T-helper 1 cell treated with Interleukin-12 subunit alpha and Interleukin-12 subunit beta and Interleukin-4 antibody, amounts not matched to agents 30 μg/mL and 1 μg/mL, for 36 hours (primary cell): Measurements from ENCODE around the gene TTC7B.
"Not testable (repeated sequence)": the region's sequence is repeated elsewhere in the genome, so short reads cannot be mapped to it uniquely, and the experiment has no call there.

ENCODE experiments used
- H3K27ac Mint-ChIP-seq: one replicate; pipeline ENCODE4 v1.8.0; 2021; ENCODE audit warnings: mild to moderate bottlenecking, mixed read lengths
- H3K27me3 Mint-ChIP-seq: one replicate; pipeline ENCODE4 v1.8.0; 2021; ENCODE audit warnings: low read depth, mixed read lengths
- H3K36me3 Mint-ChIP-seq: one replicate; pipeline ENCODE4 v1.8.0; 2021; ENCODE audit warnings: low read depth, mixed read lengths
- H3K4me1 Mint-ChIP-seq: one replicate; pipeline ENCODE4 v1.8.0; 2021; ENCODE audit warnings: low read depth, mixed read lengths
- H3K4me3 Mint-ChIP-seq: one replicate; pipeline ENCODE4 v1.8.0; 2021; ENCODE audit warnings: mild to moderate bottlenecking, moderate library complexity, mixed read lengths
- H3K9me3 Mint-ChIP-seq: one replicate; pipeline ENCODE4 v1.8.0; 2021; ENCODE audit warnings: mixed read lengths

Gene TTC7B

DNA sequence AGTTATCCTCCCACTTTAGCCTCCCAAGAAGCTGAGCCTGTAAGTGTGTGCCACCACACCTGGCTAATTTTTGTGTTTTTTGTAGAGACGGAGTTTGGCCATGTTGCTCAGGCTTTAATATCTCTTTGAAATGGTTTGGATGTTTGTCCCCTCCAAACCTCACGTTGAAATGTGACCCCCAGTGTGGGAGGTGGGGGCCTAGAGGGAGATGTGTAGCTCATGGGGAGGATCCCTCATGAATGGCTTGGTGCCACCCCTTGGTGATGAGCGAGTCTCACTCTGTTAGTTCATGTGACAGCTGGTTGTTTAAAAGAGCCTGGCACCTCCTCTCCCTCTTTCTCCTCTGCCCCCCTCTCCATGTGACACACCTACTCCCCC lies 23.6 kb upstream of the TTC7B start:
- H3K9me3 Mint-ChIP-seq, result no peaks in the 10 kb centered on the region
- H3K36me3 Mint-ChIP-seq, result peaks cover 2% of the 10 kb centered on the region
- H3K27me3 Mint-ChIP-seq, result peaks cover 3% of the 10 kb centered on the region
- H3K4me3 Mint-ChIP-seq, result no peak overlapping the region
- H3K27ac Mint-ChIP-seq, result no peak overlapping the region
- H3K4me1 Mint-ChIP-seq, result peaks cover 16% of the 10 kb centered on the region

- peaks cover 17% of the 10 kb centered on the region for H3K4me1 Mint-ChIP-seq
- H3K4me3 Mint-ChIP-seq, result no peak overlapping the region
- H3K27ac Mint-ChIP-seq, result no peak overlapping the region
- no peaks in the 10 kb centered on the region for H3K9me3 Mint-ChIP-seq
- H3K36me3 Mint-ChIP-seq, result peaks cover 2% of the 10 kb centered on the region
- peaks cover 3% of the 10 kb centered on the region for H3K27me3 Mint-ChIP-seq
These were observed 23.0 kb upstream of the TTC7B start for GRCh38 chr14:90839024-90839888.

DNA sequence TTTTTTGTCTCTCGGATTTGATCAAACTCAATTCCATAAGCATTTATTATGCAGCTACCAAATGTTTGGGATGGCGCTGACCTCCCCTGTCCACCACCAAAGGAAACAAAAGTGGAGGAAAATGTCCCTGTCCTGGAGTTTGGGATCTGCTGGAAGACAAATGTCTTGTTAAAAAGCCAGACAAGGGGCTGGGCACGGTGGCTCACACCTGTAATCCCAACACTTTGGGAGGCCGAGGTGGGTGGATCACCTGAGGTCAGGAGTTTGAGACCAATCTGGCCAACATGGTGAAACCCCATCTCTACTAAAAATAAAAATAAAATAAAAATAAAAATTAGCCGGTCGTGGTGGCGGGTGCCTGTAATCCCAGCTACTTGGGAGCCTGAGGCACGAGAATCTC lies 22.3 kb upstream of the TTC7B start:
- H3K36me3 Mint-ChIP-seq, H3K27me3 Mint-ChIP-seq, H3K9me3 Mint-ChIP-seq, H3K4me3 Mint-ChIP-seq, H3K27ac Mint-ChIP-seq: not testable (repeated sequence)
- H3K4me1 Mint-ChIP-seq, result peaks cover 17% of the 10 kb centered on the region

DNA sequence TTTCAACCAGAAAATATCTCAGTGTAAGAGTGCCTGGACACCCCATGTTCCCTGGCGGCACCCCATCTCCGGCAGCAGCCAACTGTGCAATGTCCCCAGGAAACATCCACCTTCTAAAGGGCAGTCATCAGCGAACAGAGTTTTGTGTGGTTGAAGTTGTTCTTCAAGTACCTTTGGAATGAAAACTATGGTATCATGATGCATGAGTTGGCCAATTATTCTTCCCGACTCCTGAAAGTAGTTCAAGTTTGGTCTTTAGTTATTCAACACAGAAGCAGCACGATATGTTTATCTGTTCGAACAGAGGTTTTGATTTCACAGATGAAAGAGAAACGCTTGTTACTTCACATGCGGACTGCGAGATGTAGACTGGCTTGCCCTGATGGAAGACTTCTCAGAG lies 21.1 kb upstream of the TTC7B start:
- H3K27me3 Mint-ChIP-seq, result peaks cover 3% of the 10 kb centered on the region
- H3K36me3 Mint-ChIP-seq, result peaks cover 2% of the 10 kb centered on the region
- H3K4me3 Mint-ChIP-seq, result no peak overlapping the region
- H3K4me1 Mint-ChIP-seq, result peaks cover 12% of the 10 kb centered on the region
- no peaks in the 10 kb centered on the region for H3K9me3 Mint-ChIP-seq
- H3K27ac Mint-ChIP-seq, result no peak overlapping the region

GRCh38 chr14:90836692-90837063 lies 20.4 kb upstream of the TTC7B start:
- Mint-ChIP-seq H3K9me3 (no peaks in the 10 kb centered on the region), H3K27ac (peak overlapping the region; percentile 59), H3K27me3 (peaks cover 6% of the 10 kb centered on the region), H3K4me3 (peak overlapping the region; percentile 51), H3K36me3 (peaks cover 2% of the 10 kb centered on the region), H3K4me1 (peaks cover 14% of the 10 kb centered on the region)

GRCh38 chr14:90831821-90832220 lies 15.6 kb upstream of the TTC7B start:
- H3K27me3 Mint-ChIP-seq, result peaks cover 4% of the 10 kb centered on the region
- H3K36me3 Mint-ChIP-seq, result peaks cover 6% of the 10 kb centered on the region
- H3K4me3 Mint-ChIP-seq, result no peak overlapping the region
- no peaks in the 10 kb centered on the region for H3K9me3 Mint-ChIP-seq
- H3K27ac Mint-ChIP-seq, result no peak overlapping the region
- peaks cover 40% of the 10 kb centered on the region for H3K4me1 Mint-ChIP-seq

DNA sequence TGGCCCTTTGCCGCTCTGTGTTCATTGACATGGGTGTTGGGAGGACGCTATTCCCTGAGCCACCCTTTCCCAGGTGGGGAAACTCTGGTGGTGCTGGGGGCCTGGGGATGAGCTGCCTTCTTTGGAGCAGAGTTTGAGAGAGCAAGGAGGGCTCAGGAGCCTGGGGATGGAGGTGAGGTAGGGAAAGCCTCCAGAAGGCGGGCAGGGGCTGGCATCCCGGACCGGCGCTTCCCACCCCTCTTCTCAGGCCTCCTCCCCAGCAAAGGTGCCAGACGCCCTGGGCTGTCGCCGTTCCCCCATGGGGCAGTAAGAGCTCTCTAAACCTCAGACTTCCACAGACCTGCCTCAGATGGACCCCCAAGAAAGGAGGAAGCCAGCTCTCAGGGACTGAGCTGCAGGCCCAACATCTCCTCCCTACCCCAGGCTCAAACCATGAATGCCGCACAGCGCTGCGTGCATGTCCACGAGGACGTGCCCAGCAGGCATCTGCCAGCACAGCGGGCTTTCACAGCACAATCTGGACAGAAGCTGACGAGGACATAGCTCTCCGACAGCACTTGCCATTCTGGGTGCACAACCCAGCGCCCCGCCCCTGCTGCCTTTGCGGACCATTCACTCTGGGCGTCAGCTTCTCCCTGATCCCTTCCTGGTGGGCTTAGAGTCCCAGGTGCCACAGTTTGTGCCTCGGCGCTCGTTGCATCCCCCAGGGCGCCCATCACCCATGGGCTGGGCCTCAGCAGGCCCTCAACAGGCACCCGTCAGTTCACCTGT lies 14.9 kb upstream of the TTC7B start:
- H3K27me3 Mint-ChIP-seq, result peaks cover 4% of the 10 kb centered on the region
- no peak overlapping the region for H3K27ac Mint-ChIP-seq
- no peaks in the 10 kb centered on the region for H3K9me3 Mint-ChIP-seq
- H3K4me1 Mint-ChIP-seq, result peaks cover 37% of the 10 kb centered on the region
- peaks cover 4% of the 10 kb centered on the region for H3K36me3 Mint-ChIP-seq
- no peak overlapping the region for H3K4me3 Mint-ChIP-seq

- peaks cover 4% of the 10 kb centered on the region for H3K27me3 Mint-ChIP-seq
- H3K4me3 Mint-ChIP-seq, result no peak overlapping the region
- peaks cover 4% of the 10 kb centered on the region for H3K36me3 Mint-ChIP-seq
- peak overlapping the region; percentile 63 for H3K27ac Mint-ChIP-seq
- H3K4me1 Mint-ChIP-seq, result peaks cover 27% of the 10 kb centered on the region
- peaks cover 6% of the 10 kb centered on the region for H3K9me3 Mint-ChIP-seq
These were observed 13.4 kb upstream of the TTC7B start for GRCh38 chr14:90829677-90830076.

GRCh38 chr14:90828642-90829487 lies 12.6 kb upstream of the TTC7B start:
- H3K36me3 Mint-ChIP-seq, result peaks cover 8% of the 10 kb centered on the region
- H3K27ac Mint-ChIP-seq, result peak overlapping the region; percentile 97
- H3K4me3 Mint-ChIP-seq, result peak overlapping the region; percentile 75
- peaks cover 27% of the 10 kb centered on the region for H3K4me1 Mint-ChIP-seq
- peaks cover 4% of the 10 kb centered on the region for H3K27me3 Mint-ChIP-seq
- H3K9me3 Mint-ChIP-seq, result peaks cover 11% of the 10 kb centered on the region

- peaks cover 27% of the 10 kb centered on the region for H3K4me1 Mint-ChIP-seq
- H3K27ac Mint-ChIP-seq, result peak overlapping the region; percentile 97
- peak overlapping the region; percentile 78 for H3K4me3 Mint-ChIP-seq
- H3K27me3 Mint-ChIP-seq, result peaks cover 4% of the 10 kb centered on the region
- H3K36me3 Mint-ChIP-seq, result peaks cover 10% of the 10 kb centered on the region
- peaks cover 19% of the 10 kb centered on the region for H3K9me3 Mint-ChIP-seq
These were observed 11.8 kb upstream of the TTC7B start for GRCh38 chr14:90827919-90828610.

GRCh38 chr14:90823542-90823941 lies 7.3 kb upstream of the TTC7B start:
- not testable (repeated sequence) for H3K36me3 Mint-ChIP-seq, H3K27me3 Mint-ChIP-seq, H3K27ac Mint-ChIP-seq, H3K4me3 Mint-ChIP-seq
- H3K4me1 Mint-ChIP-seq, result peaks cover 19% of the 10 kb centered on the region
- peaks cover 25% of the 10 kb centered on the region for H3K9me3 Mint-ChIP-seq

- Mint-ChIP-seq H3K27ac (no peak overlapping the region), H3K4me1 (peaks cover 12% of the 10 kb centered on the region), H3K27me3 (peaks cover 8% of the 10 kb centered on the region), H3K4me3 (no peak overlapping the region), H3K9me3 (peaks cover 25% of the 10 kb centered on the region), H3K36me3 (peaks cover 5% of the 10 kb centered on the region)
These were observed 4.7 kb upstream of the TTC7B start for GRCh38 chr14:90820958-90821357.

GRCh38 chr14:90819734-90820393 lies 3.6 kb upstream of the TTC7B start:
- peaks cover 5% of the 10 kb centered on the region for H3K36me3 Mint-ChIP-seq

More at GRCh38 chr14:90819734-90820393, 3.6 kb upstream of the TTC7B start:
- Mint-ChIP-seq H3K27ac (no peak overlapping the region), H3K4me3 (no peak overlapping the region), H3K4me1 (peaks cover 15% of the 10 kb centered on the region), H3K9me3 (peaks cover 21% of the 10 kb centered on the region), H3K27me3 (peaks cover 17% of the 10 kb centered on the region)
